Measurements from ENCODE around the gene TMEM37.

DNA sequence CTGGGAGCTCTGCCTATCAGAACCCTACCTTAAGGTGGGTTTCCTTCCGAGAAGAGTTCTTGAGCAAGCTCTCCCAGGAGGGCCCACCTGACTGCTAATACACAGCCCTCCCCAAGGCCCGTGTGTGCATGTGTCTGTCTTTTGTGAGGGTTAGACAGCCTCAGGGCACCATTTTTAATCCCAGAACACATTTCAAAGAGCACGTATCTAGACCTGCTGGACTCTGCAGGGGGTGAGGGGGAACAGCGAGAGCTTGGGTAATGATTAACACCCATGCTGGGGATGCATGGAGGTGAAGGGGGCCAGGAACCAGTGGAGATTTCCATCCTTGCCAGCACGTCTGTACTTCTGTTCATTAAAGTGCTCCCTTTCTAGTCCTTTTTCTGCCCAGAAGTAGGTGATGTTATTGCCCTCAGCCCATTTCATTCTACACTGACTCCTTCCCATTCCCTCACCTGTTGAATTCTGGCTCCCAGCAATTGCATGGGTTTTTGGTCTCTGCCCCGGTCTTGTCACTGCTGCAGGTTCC lies 6.5 kb downstream of the TMEM37 start:
- TF ChIP-seq, protein P1, sequence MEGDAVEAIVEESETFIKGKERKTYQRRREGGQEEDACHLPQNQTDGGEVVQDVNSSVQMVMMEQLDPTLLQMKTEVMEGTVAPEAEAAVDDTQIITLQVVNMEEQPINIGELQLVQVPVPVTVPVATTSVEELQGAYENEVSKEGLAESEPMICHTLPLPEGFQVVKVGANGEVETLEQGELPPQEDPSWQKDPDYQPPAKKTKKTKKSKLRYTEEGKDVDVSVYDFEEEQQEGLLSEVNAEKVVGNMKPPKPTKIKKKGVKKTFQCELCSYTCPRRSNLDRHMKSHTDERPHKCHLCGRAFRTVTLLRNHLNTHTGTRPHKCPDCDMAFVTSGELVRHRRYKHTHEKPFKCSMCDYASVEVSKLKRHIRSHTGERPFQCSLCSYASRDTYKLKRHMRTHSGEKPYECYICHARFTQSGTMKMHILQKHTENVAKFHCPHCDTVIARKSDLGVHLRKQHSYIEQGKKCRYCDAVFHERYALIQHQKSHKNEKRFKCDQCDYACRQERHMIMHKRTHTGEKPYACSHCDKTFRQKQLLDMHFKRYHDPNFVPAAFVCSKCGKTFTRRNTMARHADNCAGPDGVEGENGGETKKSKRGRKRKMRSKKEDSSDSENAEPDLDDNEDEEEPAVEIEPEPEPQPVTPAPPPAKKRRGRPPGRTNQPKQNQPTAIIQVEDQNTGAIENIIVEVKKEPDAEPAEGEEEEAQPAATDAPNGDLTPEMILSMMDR (IDR thresholded peaks at IDR 0.05): no peak
- no peak for TF ChIP-seq POLR2AphosphoS5 (IDR thresholded peaks at IDR 0.05)
